GM19463 (cell line): ENCODE measurements around the gene GPR139.

ENCODE experiments used
- ATAC-seq: cut with Tn5 transposase; IDR thresholded peaks from one replicate; pipeline ENCODE4 v1.9.1; 2021; ENCODE audit warnings: mild to moderate bottlenecking, moderate library complexity; ENCODE audit not compliant: unreplicated experiment

Gene GPR139

GRCh38 chr16:20056436-20056835 lies 17.3 kb downstream of the GPR139 start:
- ATAC-seq = no peak

GRCh38 chr16:20053336-20053735 lies 20.4 kb downstream of the GPR139 start:
- ATAC-seq = no peak

- ATAC-seq = no peak
Measured at GRCh38 chr16:20051611-20052010, 22.1 kb downstream of the GPR139 start.

- no peak for ATAC-seq
Measured at GRCh38 chr16:20051147-20051546, 22.5 kb downstream of the GPR139 start.

GRCh38 chr16:20049831-20050230 lies 23.9 kb downstream of the GPR139 start:
- ATAC-seq = no peak

- ATAC-seq = no peak
Measured at GRCh38 chr16:20045886-20046285, 27.8 kb downstream of the GPR139 start.

GRCh38 chr16:20042848-20043247 lies 30.8 kb downstream of the GPR139 start:
- no peak for ATAC-seq

- no peak for ATAC-seq
Measured at GRCh38 chr16:20041924-20042596, 31.6 kb downstream of the GPR139 start.

- no peak for ATAC-seq
Measured at GRCh38 chr16:20040011-20040410, 33.7 kb downstream of the GPR139 start.

GRCh38 chr16:20029611-20030010 lies 44.1 kb downstream of the GPR139 start:
- no peak for ATAC-seq

- no peak for ATAC-seq
Measured at GRCh38 chr16:20026361-20027072, 47.2 kb downstream of the GPR139 start.

GRCh38 chr16:20023190-20023589 lies 50.5 kb downstream of the GPR139 start:
- no peak for ATAC-seq

- no peak for ATAC-seq
Measured at GRCh38 chr16:20020976-20021375, 52.7 kb downstream of the GPR139 start.

- no peak for ATAC-seq
Measured at GRCh38 chr16:20020083-20020482, 53.6 kb downstream of the GPR139 start.

- ATAC-seq = no peak
Measured at GRCh38 chr16:20016234-20016633, 57.5 kb downstream of the GPR139 start.

GRCh38 chr16:20004931-20005330 lies 68.8 kb downstream of the GPR139 start:
- ATAC-seq = no peak

GRCh38 chr16:20002936-20003335 lies 70.8 kb downstream of the GPR139 start:
- ATAC-seq = no peak

- ATAC-seq = no peak
Measured at GRCh38 chr16:20001856-20002707, 71.6 kb downstream of the GPR139 start.

GRCh38 chr16:19997734-19998133 lies 76.0 kb downstream of the GPR139 start:
- no peak for ATAC-seq

- no peak for ATAC-seq
Measured at GRCh38 chr16:19997264-19997663, 76.4 kb downstream of the GPR139 start.

GRCh38 chr16:19994466-19995170 lies 79.1 kb downstream of the GPR139 start:
- no peak for ATAC-seq
